ENCODE data around the gene ACAA2. TPM values are rescaled to one million over a fixed set of nuclear protein-coding genes. Genes with fewer than 3 reads are reported as not detected.

The ACAA2 gene
- total RNA-seq, 2 experiments from 2014 or later = 5.7 to 6.2 TPM

- ChIA-PET POLR2A (no interaction called here), CTCF (no interaction called here)
- TF ChIP-seq CTCF (IDR thresholded peaks at IDR 0.05) = no peak
- Mint-ChIP-seq H3K27ac (no peak overlapping the region), H3K4me1 (ENCODE audit: low read depth) (no peaks in the 10 kb centered on the region), H3K9me3 (no peaks in the 10 kb centered on the region), H3K4me3 (no peak overlapping the region), H3K36me3 (ENCODE audit: low read depth) (no peaks in the 10 kb centered on the region), H3K27me3 (peaks cover 20% of the 10 kb centered on the region)
- DNase-seq (no peak), ATAC-seq (ENCODE audit: poor library complexity) (no peak)
- Histone ChIP-seq H3K27me3 (ENCODE audit: control insufficient read depth in 1 of 2, insufficient read depth in 2 of 2, low read length in 2 of 2) (no peaks in the 10 kb centered on the region), H3K9me3 (ENCODE audit: control insufficient read depth in 1 of 2, insufficient read depth in 1 of 2, low read length in 2 of 2) (no peaks in the 10 kb centered on the region), H3K36me3 (ENCODE audit: insufficient read depth, low read length) (no peaks in the 10 kb centered on the region), H3K4me1 (ENCODE audit: insufficient read depth, low read length) (no peaks in the 10 kb centered on the region), H3K4me3 (ENCODE audit: low read length) (no peak overlapping the region), H3K27ac (ENCODE audit: low read depth in 1 of 2, low read length in 2 of 2) (no peak overlapping the region)
- intact Hi-C loops (cut with DNase I, micrococcal nuclease) = loop anchor here in 1 of 2 experiments (5.0 kb wide), 1 partner anchor 47 kb away; no protein-coding TSS in a partner anchor
Measured at GRCh38 chr18:49843778-49844625, 30.7 kb upstream of the ACAA2 start.

DNA sequence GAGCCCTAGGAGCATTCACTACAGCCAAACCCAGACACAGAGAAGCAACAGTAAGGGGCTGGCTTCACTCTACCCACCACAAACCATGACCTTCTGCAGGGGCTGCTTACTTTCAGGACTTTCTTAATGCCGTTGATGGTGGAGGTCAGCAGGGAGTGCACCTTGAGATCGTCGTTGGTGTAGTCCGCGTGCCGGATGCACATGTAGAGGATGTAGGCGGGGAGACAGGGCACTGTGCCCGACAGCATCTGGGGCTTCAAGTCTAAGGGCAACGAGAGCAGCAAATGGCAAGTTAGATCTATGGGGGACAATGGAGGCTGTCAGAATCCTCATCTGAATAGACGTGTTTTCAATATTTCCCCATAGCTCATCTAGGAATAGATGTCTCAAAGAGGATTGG, 29.8 kb upstream of the ACAA2 start:
- no peak for TF ChIP-seq CTCF (IDR thresholded peaks at IDR 0.05)
- Mint-ChIP-seq H3K4me3 (no peak overlapping the region), H3K9me3 (no peaks in the 10 kb centered on the region), H3K27me3 (peaks cover 12% of the 10 kb centered on the region), H3K36me3 (ENCODE audit: low read depth) (no peaks in the 10 kb centered on the region), H3K4me1 (ENCODE audit: low read depth) (no peaks in the 10 kb centered on the region), H3K27ac (no peak overlapping the region)
- Histone ChIP-seq H3K4me1 (ENCODE audit: insufficient read depth, low read length) (no peaks in the 10 kb centered on the region), H3K4me3 (ENCODE audit: low read length) (no peak overlapping the region), H3K36me3 (ENCODE audit: insufficient read depth, low read length) (no peaks in the 10 kb centered on the region), H3K9me3 (ENCODE audit: control insufficient read depth in 1 of 2, insufficient read depth in 1 of 2, low read length in 2 of 2) (no peaks in the 10 kb centered on the region), H3K27me3 (ENCODE audit: control insufficient read depth in 1 of 2, insufficient read depth in 2 of 2, low read length in 2 of 2) (no peaks in the 10 kb centered on the region), H3K27ac (ENCODE audit: low read depth in 1 of 2, low read length in 2 of 2) (no peak overlapping the region)
- ATAC-seq (ENCODE audit: poor library complexity) (no peak), DNase-seq (no peak)
- ChIA-PET CTCF (no interaction called here), POLR2A (no interaction called here)
- intact Hi-C loops (cut with DNase I, micrococcal nuclease) = loop anchor here in 1 of 2 experiments (5.0 kb wide), 1 partner anchor 46 kb away; no protein-coding TSS in a partner anchor

- Histone ChIP-seq H3K27me3 (ENCODE audit: control insufficient read depth in 1 of 2, insufficient read depth in 2 of 2, low read length in 2 of 2) (no peaks in the 10 kb centered on the region), H3K27ac (ENCODE audit: low read depth in 1 of 2, low read length in 2 of 2) (no peak overlapping the region), H3K9me3 (ENCODE audit: control insufficient read depth in 1 of 2, insufficient read depth in 1 of 2, low read length in 2 of 2) (no peaks in the 10 kb centered on the region), H3K36me3 (ENCODE audit: insufficient read depth, low read length) (no peaks in the 10 kb centered on the region), H3K4me1 (ENCODE audit: insufficient read depth, low read length) (no peaks in the 10 kb centered on the region), H3K4me3 (ENCODE audit: low read length) (no peak overlapping the region)
- DNase-seq (no peak), ATAC-seq (ENCODE audit: poor library complexity) (no peak)
- ChIA-PET CTCF (no interaction called here), POLR2A (no interaction called here)
- intact Hi-C loops (cut with DNase I, micrococcal nuclease) = loop anchor here in 1 of 2 experiments (5.0 kb wide), 1 partner anchor 45 kb away; no protein-coding TSS in a partner anchor
- Mint-ChIP-seq H3K27me3 (peaks cover 7% of the 10 kb centered on the region), H3K27ac (no peak overlapping the region), H3K4me3 (no peak overlapping the region), H3K36me3 (ENCODE audit: low read depth) (no peaks in the 10 kb centered on the region), H3K4me1 (ENCODE audit: low read depth) (no peaks in the 10 kb centered on the region), H3K9me3 (no peaks in the 10 kb centered on the region)
- no peak for TF ChIP-seq CTCF (IDR thresholded peaks at IDR 0.05)
Measured at GRCh38 chr18:49842656-49843055, 29.3 kb upstream of the ACAA2 start.
